SKM-1 (cell line): ENCODE measurements around the gene HLA-DPB1.
"Not testable (repeated sequence)": the region's sequence is repeated elsewhere in the genome, so short reads cannot be mapped to it uniquely, and the experiment has no call there.

Experiments
- DNase-seq: peaks from one replicate; lab custom pipeline; 2025; ENCODE audit not compliant: unreplicated experiment; lab: John Stamatoyannopoulos, UW

The HLA-DPB1 gene

GRCh38 chr6:33101121-33101737 lies 25.4 kb downstream of the HLA-DPB1 start:
- DNase-seq, result not testable (repeated sequence)

- DNase-seq, result no peak
Measured at GRCh38 chr6:33103776-33104175, 28.0 kb downstream of the HLA-DPB1 start.

- DNase-seq, result no peak
Measured at GRCh38 chr6:33104887-33105286, 29.1 kb downstream of the HLA-DPB1 start.

- no peak for DNase-seq
Measured at GRCh38 chr6:33105386-33105785, 29.6 kb downstream of the HLA-DPB1 start.

GRCh38 chr6:33105916-33106871 lies 30.4 kb downstream of the HLA-DPB1 start:
- no peak for DNase-seq

- peak; percentile 59 for DNase-seq
Measured at GRCh38 chr6:33107641-33108040, 31.9 kb downstream of the HLA-DPB1 start.

GRCh38 chr6:33108307-33108706 lies 32.5 kb downstream of the HLA-DPB1 start:
- DNase-seq, result no peak

GRCh38 chr6:33112148-33112547 lies 36.4 kb downstream of the HLA-DPB1 start:
- DNase-seq, result no peak

- DNase-seq, result no peak
Measured at GRCh38 chr6:33113755-33114154, 38.0 kb downstream of the HLA-DPB1 start.

- DNase-seq, result peak; percentile 82
Measured at GRCh38 chr6:33114406-33114805, 38.6 kb downstream of the HLA-DPB1 start.

GRCh38 chr6:33116417-33116816 lies 40.6 kb downstream of the HLA-DPB1 start:
- DNase-seq, result no peak

- no peak for DNase-seq
Measured at GRCh38 chr6:33116841-33117711, 41.3 kb downstream of the HLA-DPB1 start.

GRCh38 chr6:33117811-33118277 lies 42.1 kb downstream of the HLA-DPB1 start:
- no peak for DNase-seq

- peak; percentile 21 for DNase-seq
Measured at GRCh38 chr6:33118525-33119123, 42.8 kb downstream of the HLA-DPB1 start.

- DNase-seq, result no peak
Measured at GRCh38 chr6:33120001-33120400, 44.2 kb downstream of the HLA-DPB1 start.

GRCh38 chr6:33123181-33123580 lies 47.4 kb downstream of the HLA-DPB1 start:
- DNase-seq, result no peak

- peak; percentile 22 for DNase-seq
Measured at GRCh38 chr6:33123732-33124524, 48.1 kb downstream of the HLA-DPB1 start.

- DNase-seq, result no peak
Measured at GRCh38 chr6:33124525-33124901, 48.7 kb downstream of the HLA-DPB1 start.

- DNase-seq, result no peak
Measured at GRCh38 chr6:33124947-33125346, 49.2 kb downstream of the HLA-DPB1 start.
